Thyroid gland (tissue), 4 donors: ENCODE results near the gene COL4A1. TPM values are rescaled to one million over a fixed set of nuclear protein-coding genes. Genes with fewer than 3 reads are reported as not detected.

Experiments used
- DNase-seq, 2 donors: peaks; one replicate each; pipeline ENCODE4 v3.0.0-alpha.2; 2019
- H3K27ac ChIP-seq, 3 donors: fragments of 200-600 bp; sonication (generic); 1 replicate in 2 of 3; 2 replicates in 1 of 3; pipeline ENCODE4 v1.5.1; 2016 to 2019; ENCODE audit warnings: mild to moderate bottlenecking in 1 of 3, moderate library complexity in 1 of 3
- H3K27me3 ChIP-seq: fragments of 200-600 bp; sonication (generic); one replicate; pipeline ENCODE4 v1.5.1; 2019
- H3K36me3 ChIP-seq, 2 donors: fragments of 200-600 bp; sonication (generic); one replicate each; pipeline ENCODE4 v1.5.1; 2016 to 2019
- H3K4me1 ChIP-seq, 2 donors: fragments of 200-600 bp; sonication (generic); one replicate each; pipeline ENCODE4 v1.5.1; 2017 to 2019
- H3K4me3 ChIP-seq, 3 donors: fragments of 200-600 bp; sonication (generic); replicated peaks in 1 of 3; 1 replicate in 2 of 3; 2 replicates in 1 of 3; pipeline ENCODE4 v1.5.1; 2016; ENCODE audit warnings: mild to moderate bottlenecking in 1 of 3
- H3K9me3 ChIP-seq: fragments of 200-600 bp; sonication (generic); one replicate; pipeline ENCODE4 v1.5.1; 2017
- POLR2A ChIP-seq, 2 donors: fragments of 450-650 bp; IDR thresholded peaks; one replicate each; pipeline ENCODE4 v1.6.1; 2017; ENCODE audit warnings: antibody characterized with exemption in 2 of 2, mild to moderate bottlenecking in 2 of 2, moderate library complexity in 1 of 2
- WGBS, 2 donors: methylation state at CpG; one replicate each; pipeline ENCODE4 v1.1.5; 2017; 5-methylcytosine and 5-hydroxymethylcytosine counted together
- intact Hi-C: fragments of 100-400 bp; cut with DNase I; formaldehyde crosslinking; loops from one replicate; pipeline ENCODE4 v1.15.1; 2023
- total RNA-seq, 4 donors: library from RNA; depleted of rRNA; stranded (reverse); fragments of >200 nt; gene quantifications; one replicate each; pipeline ENCODE4 v1.2.3, GENCODE V29; 2016
- TF ChIP-seq, protein P1 (sequence below), 6 experiments: fragments of 200-600 bp in 3 of 6; fragments of 450-650 bp in 3 of 6; sonication (generic) in 3 of 6; IDR thresholded peaks; one replicate each; pipeline ENCODE4 v1.5.1; 2016 to 2019; ENCODE audit warnings: antibody characterized with exemption in 6 of 6, mild to moderate bottlenecking in 2 of 6, inconsistent platforms in 1 of 6, moderate library complexity in 1 of 6

The COL4A1 gene
- total RNA-seq, 4 donors from 2014 or later: 71.3 to 161 (median 112) TPM

DNA sequence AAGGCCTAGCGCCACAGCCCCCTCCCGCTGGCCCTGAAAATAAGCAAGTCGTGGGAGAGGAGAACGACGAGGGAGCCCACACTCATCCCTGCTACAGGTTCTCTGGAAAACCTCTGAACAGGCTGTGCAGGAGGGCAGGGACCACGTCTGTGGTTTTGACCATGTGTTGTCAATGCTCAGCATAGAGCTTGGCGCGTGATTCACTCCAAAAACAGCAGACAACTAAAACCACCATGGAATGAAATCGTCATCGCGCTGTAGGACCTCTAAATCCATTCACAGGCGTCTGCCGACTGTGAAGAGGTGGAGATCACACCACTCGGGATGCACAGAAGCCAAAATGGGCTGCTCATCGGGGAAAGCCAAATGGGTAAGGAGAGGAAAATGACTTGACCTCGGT lies 121.3 kb downstream of the COL4A1 start:
- Histone ChIP-seq H3K36me3 (peaks cover 50 to 66% of the 10 kb centered on the region in 2 donors), H3K4me3 (no peak overlapping the region), H3K4me1 (no peaks in the 10 kb centered on the region), H3K27ac (no peak overlapping the region), H3K27me3 (no peaks in the 10 kb centered on the region), H3K9me3 (no peaks in the 10 kb centered on the region)
- 90 to 94% methylated on average over 16 of the region's 16 CpGs for WGBS, 2 donors
- TF ChIP-seq, protein P1, sequence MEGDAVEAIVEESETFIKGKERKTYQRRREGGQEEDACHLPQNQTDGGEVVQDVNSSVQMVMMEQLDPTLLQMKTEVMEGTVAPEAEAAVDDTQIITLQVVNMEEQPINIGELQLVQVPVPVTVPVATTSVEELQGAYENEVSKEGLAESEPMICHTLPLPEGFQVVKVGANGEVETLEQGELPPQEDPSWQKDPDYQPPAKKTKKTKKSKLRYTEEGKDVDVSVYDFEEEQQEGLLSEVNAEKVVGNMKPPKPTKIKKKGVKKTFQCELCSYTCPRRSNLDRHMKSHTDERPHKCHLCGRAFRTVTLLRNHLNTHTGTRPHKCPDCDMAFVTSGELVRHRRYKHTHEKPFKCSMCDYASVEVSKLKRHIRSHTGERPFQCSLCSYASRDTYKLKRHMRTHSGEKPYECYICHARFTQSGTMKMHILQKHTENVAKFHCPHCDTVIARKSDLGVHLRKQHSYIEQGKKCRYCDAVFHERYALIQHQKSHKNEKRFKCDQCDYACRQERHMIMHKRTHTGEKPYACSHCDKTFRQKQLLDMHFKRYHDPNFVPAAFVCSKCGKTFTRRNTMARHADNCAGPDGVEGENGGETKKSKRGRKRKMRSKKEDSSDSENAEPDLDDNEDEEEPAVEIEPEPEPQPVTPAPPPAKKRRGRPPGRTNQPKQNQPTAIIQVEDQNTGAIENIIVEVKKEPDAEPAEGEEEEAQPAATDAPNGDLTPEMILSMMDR (IDR thresholded peaks at IDR 0.05): no peak
- no peak for TF ChIP-seq POLR2A (IDR thresholded peaks at IDR 0.05)
- DNase-seq: no peak
- intact Hi-C loops: no loop called here

DNA sequence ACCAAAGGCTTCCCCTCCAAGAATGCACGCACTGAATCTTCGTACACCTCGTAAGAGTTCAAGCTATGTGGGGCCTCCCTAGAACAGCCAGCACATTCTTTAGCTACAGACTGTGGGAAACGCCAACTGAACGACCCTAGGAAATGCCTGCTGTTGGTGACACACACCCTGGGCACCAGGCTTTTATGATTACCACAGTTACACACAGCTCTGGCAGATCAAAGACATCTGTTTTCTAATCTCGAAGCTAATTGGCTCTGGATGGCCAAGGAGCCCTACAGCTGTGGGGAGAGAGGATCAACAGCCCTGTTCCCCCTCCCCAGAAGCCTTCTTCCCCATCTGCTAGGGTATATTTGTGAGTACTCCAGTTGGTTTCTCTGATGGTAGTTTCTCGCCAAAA lies 123.0 kb downstream of the COL4A1 start:
- Histone ChIP-seq H3K27ac (no peak overlapping the region), H3K27me3 (no peaks in the 10 kb centered on the region), H3K4me3 (no peak overlapping the region), H3K4me1 (no peaks in the 10 kb centered on the region), H3K9me3 (no peaks in the 10 kb centered on the region), H3K36me3 (peaks cover 56 to 59% of the 10 kb centered on the region in 2 donors)
- DNase-seq: no peak
- TF ChIP-seq POLR2A (IDR thresholded peaks at IDR 0.05): no peak
- TF ChIP-seq, protein P1 (IDR thresholded peaks at IDR 0.05): no peak
- 85 to 93% methylated on average over 6 to 7 of the region's 7 CpGs for WGBS, 2 donors
- intact Hi-C loops: no loop called here

DNA sequence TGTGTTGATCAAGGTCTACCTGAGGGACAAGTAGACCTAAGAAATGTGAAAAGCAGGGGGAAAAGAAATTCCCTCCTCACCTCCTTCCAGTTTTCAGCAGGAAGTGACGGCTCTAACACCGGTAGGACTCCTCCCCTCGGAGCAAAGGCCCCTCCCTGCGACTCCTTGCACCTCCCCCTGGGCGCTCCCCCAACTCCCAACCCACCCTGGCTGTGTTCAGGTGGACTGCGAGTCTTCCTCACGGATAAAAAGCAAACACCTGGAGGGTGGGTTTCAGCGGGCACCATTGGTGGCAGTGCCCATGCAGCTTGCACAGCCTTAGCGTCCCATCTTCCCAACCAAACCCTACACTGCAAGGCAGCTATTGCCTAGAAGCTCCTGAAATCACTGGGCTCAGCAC lies 124.5 kb downstream of the COL4A1 start:
- H3K36me3 ChIP-seq: peaks cover 62 to 71% of the 10 kb centered on the region in 2 donors
- no peak overlapping the region for H3K27ac ChIP-seq
- no peaks in the 10 kb centered on the region for H3K4me1 ChIP-seq
- intact Hi-C loops: no loop called here
- no peaks in the 10 kb centered on the region for H3K9me3 ChIP-seq
- no peak for DNase-seq
- 88 to 96% methylated on average over 7 to 9 of the region's 9 CpGs for WGBS, 2 donors
- H3K27me3 ChIP-seq: no peaks in the 10 kb centered on the region
- no peak overlapping the region for H3K4me3 ChIP-seq
- no peak for TF ChIP-seq POLR2A (IDR thresholded peaks at IDR 0.05)
- TF ChIP-seq, protein P1 (IDR thresholded peaks at IDR 0.05): no peak

DNA sequence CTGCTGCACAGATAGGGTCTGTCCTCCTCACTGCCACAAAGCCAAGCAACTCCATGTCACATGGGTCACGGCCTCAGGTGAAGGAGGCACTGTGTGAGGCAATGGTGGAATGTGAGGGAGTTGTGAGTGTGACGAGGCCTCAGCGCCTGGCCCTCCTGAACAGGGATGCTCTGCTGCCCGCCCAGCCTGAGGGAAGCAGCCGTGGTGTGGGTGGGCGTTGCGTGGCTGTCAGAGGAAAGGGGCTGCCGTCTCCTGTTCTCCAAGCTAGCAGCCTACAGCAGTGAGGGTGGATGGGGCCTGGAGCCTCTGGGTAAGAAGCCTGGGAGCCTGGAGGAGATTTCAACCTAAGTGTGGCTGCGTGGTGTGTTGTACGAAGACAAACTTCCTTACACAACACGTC lies 125.0 kb downstream of the COL4A1 start:
- peaks cover 62 to 75% of the 10 kb centered on the region in 2 donors for H3K36me3 ChIP-seq
- TF ChIP-seq, protein P1 (IDR thresholded peaks at IDR 0.05): no peak
- TF ChIP-seq POLR2A (IDR thresholded peaks at IDR 0.05): no peak
- intact Hi-C loops: no loop called here
- no peaks in the 10 kb centered on the region for H3K4me1 ChIP-seq
- 83 to 94% methylated on average over 11 of the region's 11 CpGs for WGBS, 2 donors
- DNase-seq: no peak
- H3K27me3 ChIP-seq: no peaks in the 10 kb centered on the region
- H3K9me3 ChIP-seq: no peaks in the 10 kb centered on the region
- no peak overlapping the region for H3K27ac ChIP-seq
- H3K4me3 ChIP-seq: no peak overlapping the region

DNA sequence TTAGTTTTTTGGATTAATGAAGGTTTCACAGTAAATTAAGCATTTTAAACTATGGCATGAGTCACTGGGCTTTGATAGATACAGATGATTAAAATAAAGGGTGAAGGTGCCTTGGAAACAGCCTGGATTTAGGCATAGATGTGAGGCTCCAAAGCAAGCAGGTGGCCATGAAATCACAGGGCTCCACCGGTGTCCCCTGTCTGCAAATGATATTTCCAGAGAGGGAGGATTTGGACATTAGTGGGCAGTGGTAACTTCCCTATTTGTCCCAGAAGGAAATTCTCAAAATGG lies 127.2 kb downstream of the COL4A1 start:
- WGBS, 2 donors: 81 to 100% methylated on average over 1 of the region's 1 CpG
- TF ChIP-seq, protein P1 (IDR thresholded peaks at IDR 0.05): no peak
- TF ChIP-seq POLR2A (IDR thresholded peaks at IDR 0.05): no peak
- H3K36me3 ChIP-seq: peaks cover 57 to 86% of the 10 kb centered on the region in 2 donors

More for the DNA sequence above, 127.2 kb downstream of the COL4A1 start:
- no peak overlapping the region for H3K4me3 ChIP-seq
- no peaks in the 10 kb centered on the region for H3K4me1 ChIP-seq
- no peaks in the 10 kb centered on the region for H3K27me3 ChIP-seq
- no peak for DNase-seq
- no peaks in the 10 kb centered on the region for H3K9me3 ChIP-seq
- no peak overlapping the region for H3K27ac ChIP-seq
- intact Hi-C loops: no loop called here
